A673 (cell line): Measurements from ENCODE around the gene CHRM5.

Experiments
- CTCF ChIP-seq: fragments of 300-800, 200-600 bp; sonication (generic); conservative IDR thresholded peaks from 2 replicates; pipeline ENCODE4 v1.5.1; 2017; ENCODE audit warnings: low read depth, mild to moderate bottlenecking, antibody characterized with exemption, low read length, moderate library complexity, mixed read lengths
- EZH2 ChIP-seq: fragments of 200-600 bp; sonication (generic); IDR thresholded peaks from 2 replicates; pipeline ENCODE4 v1.6.1; 2017; ENCODE audit warnings: borderline replicate concordance, low read depth, mild to moderate bottlenecking, mixed read lengths, antibody characterized with exemption, low read length; ENCODE audit not compliant: poor library complexity, severe bottlenecking

- TF ChIP-seq CTCF: no peak
- TF ChIP-seq EZH2: no peak
Observed at GRCh38 chr15:33987444-33987843, 19.1 kb downstream of the CHRM5 start.
